ENCODE results near the gene WDR53.
"Not testable (repeated sequence)": the region's sequence is repeated elsewhere in the genome, so short reads cannot be mapped to it uniquely, and the experiment has no call there.

Gene WDR53

GRCh38 chr3:196517162-196517800 lies 51.1 kb downstream of the WDR53 start:
- DNase-seq: no peak

GRCh38 chr3:196514913-196515621 lies 53.3 kb downstream of the WDR53 start, which contains the start of gene SMCO1:
Gene SMCO1, minus strand, starts transcription at chr3:196515346. Its CDS starts 137 bp downstream, at chr3:196515209.
- DNase-seq: no peak

GRCh38 chr3:196514350-196514716 lies 54.0 kb downstream of the WDR53 start:
- no peak for DNase-seq

- DNase-seq: no peak
Observed at GRCh38 chr3:196513697-196514349, 54.5 kb downstream of the WDR53 start.

GRCh38 chr3:196511646-196512425 lies 56.5 kb downstream of the WDR53 start:
- not testable (repeated sequence) for DNase-seq

GRCh38 chr3:196511108-196511507 lies 57.2 kb downstream of the WDR53 start:
- not testable (repeated sequence) for DNase-seq

- DNase-seq: no peak
Observed at GRCh38 chr3:196506687-196507086, 61.7 kb downstream of the WDR53 start.

- DNase-seq: no peak
Observed at GRCh38 chr3:196504556-196504955, 63.8 kb downstream of the WDR53 start.

Data from suppressor macrophage treated with lipopolysaccharide for 1 hour (primary cell).